Activated T-helper 17 cell treated with anti-CD3 and anti-CD28 coated beads, Interleukin-2, amount 50 U/mL, for 72 hours (primary cell): ENCODE measurements around the gene DNAJB2. TPM values are rescaled to one million over a fixed set of nuclear protein-coding genes. Genes with fewer than 3 reads are reported as not detected.
"Not testable (repeated sequence)": the region's sequence is repeated elsewhere in the genome, so short reads cannot be mapped to it uniquely, and the experiment has no call there.

Experiments used
- ATAC-seq: fragments of 150-1000 bp; cut with Tn5 transposase; replicated peaks from 2 replicates; pipeline ENCODE4 v1.10.0; 2021; ENCODE audit warnings: mild to moderate bottlenecking, moderate library complexity
- H3K27ac Mint-ChIP-seq: one replicate; pipeline ENCODE4 v1.8.0; 2022; ENCODE audit warnings: mixed read lengths
- H3K27me3 Mint-ChIP-seq: one replicate; pipeline ENCODE4 v1.8.0; 2022; ENCODE audit warnings: mixed read lengths
- H3K36me3 Mint-ChIP-seq: one replicate; pipeline ENCODE4 v1.8.0; 2022; ENCODE audit warnings: low read depth, mild to moderate bottlenecking, mixed read lengths
- H3K4me1 Mint-ChIP-seq: one replicate; pipeline ENCODE4 v1.8.0; 2022; ENCODE audit warnings: mixed read lengths
- H3K4me3 Mint-ChIP-seq: one replicate; pipeline ENCODE4 v1.8.0; 2022; ENCODE audit warnings: mild to moderate bottlenecking, mixed read lengths
- H3K9me3 Mint-ChIP-seq: one replicate; pipeline ENCODE4 v1.8.0; 2022; ENCODE audit warnings: mixed read lengths
- total RNA-seq, 2 donors: library from RNA; stranded (reverse); gene quantifications; one replicate each; pipeline ENCODE4 v1.2.3, GENCODE V29; 2022

The DNAJB2 gene
- total RNA-seq, 2 donors from 2014 or later: 55.7 to 153 TPM

- Mint-ChIP-seq H3K36me3 (no peaks in the 10 kb centered on the region), H3K9me3 (no peaks in the 10 kb centered on the region), H3K27ac (no peak overlapping the region), H3K4me3 (no peak overlapping the region), H3K27me3 (peaks cover 11% of the 10 kb centered on the region), H3K4me1 (no peaks in the 10 kb centered on the region)
- ATAC-seq: no peak
Measured at GRCh38 chr2:219296631-219297391, 17.6 kb downstream of the DNAJB2 start.

GRCh38 chr2:219297766-219298456 lies 18.7 kb downstream of the DNAJB2 start:
- H3K4me3 Mint-ChIP-seq: peak overlapping the region; percentile 86
- no peaks in the 10 kb centered on the region for H3K9me3 Mint-ChIP-seq
- no peaks in the 10 kb centered on the region for H3K4me1 Mint-ChIP-seq
- no peak for ATAC-seq
- peaks cover 14% of the 10 kb centered on the region for H3K27me3 Mint-ChIP-seq
- no peak overlapping the region for H3K27ac Mint-ChIP-seq
- no peaks in the 10 kb centered on the region for H3K36me3 Mint-ChIP-seq

GRCh38 chr2:219298759-219299371 lies 19.7 kb downstream of the DNAJB2 start:
- Mint-ChIP-seq H3K27me3 (peaks cover 21% of the 10 kb centered on the region), H3K36me3 (no peaks in the 10 kb centered on the region), H3K9me3 (no peaks in the 10 kb centered on the region), H3K4me1 (no peaks in the 10 kb centered on the region), H3K27ac (peak overlapping the region; percentile 90), H3K4me3 (peak overlapping the region; percentile 86)
- peak; percentile 74 for ATAC-seq

DNA sequence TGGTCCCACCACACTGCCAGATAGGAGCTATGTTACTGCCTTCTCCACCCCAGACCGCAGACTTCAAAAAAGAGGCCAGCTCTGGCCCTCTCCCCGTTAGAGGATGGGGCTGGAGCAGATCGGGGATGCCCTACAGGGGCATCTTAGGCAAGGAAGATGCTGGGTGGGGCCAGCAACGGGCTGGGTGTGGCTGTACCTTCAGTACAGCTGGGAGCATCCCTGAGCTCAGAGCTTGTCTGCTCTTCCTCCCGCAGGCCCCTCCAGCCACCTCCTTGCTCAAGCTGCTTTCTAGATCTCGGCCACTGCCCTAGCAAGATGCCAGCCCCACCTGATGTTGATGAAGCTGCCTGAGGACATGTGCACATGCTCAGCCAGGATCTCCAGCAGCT lies 20.2 kb downstream of the DNAJB2 start:
- Mint-ChIP-seq H3K27ac (peak overlapping the region; percentile 90), H3K4me3 (peak overlapping the region; percentile 86), H3K27me3 (peaks cover 21% of the 10 kb centered on the region), H3K36me3 (no peaks in the 10 kb centered on the region), H3K4me1 (no peaks in the 10 kb centered on the region), H3K9me3 (no peaks in the 10 kb centered on the region)
- no peak for ATAC-seq

DNA sequence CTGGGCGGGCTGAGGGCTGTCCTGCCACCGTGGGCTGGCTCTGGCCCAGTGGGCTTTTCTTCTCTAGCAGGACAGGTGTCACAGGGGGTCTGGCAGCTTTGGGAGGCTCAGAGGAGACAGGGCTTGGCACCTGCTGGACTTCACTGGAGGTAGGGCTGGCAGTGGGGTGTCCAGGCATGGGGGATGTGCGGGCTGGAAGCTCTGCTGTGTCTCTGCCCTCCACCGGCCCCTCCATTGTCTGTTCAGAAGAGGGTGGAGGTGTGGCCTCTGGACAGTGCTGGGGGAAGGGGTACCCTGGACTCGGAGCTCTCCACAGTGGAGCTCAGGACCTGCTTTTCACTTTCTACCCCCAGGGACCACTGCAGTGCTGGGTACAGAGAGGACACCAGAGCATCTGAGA lies 20.9 kb downstream of the DNAJB2 start:
- Mint-ChIP-seq H3K27me3 (peaks cover 28% of the 10 kb centered on the region), H3K4me3 (peak overlapping the region; percentile 86), H3K4me1 (no peaks in the 10 kb centered on the region), H3K9me3 (no peaks in the 10 kb centered on the region), H3K27ac (no peak overlapping the region), H3K36me3 (no peaks in the 10 kb centered on the region)
- ATAC-seq: no peak

GRCh38 chr2:219302412-219302968 lies 23.3 kb downstream of the DNAJB2 start:
- Mint-ChIP-seq H3K27me3 (peaks cover 40% of the 10 kb centered on the region), H3K9me3 (no peaks in the 10 kb centered on the region)
- no peak for ATAC-seq

GRCh38 chr2:219304223-219304622 lies 25.1 kb downstream of the DNAJB2 start:
- peaks cover 45% of the 10 kb centered on the region for H3K27me3 Mint-ChIP-seq
- H3K4me1 Mint-ChIP-seq: no peaks in the 10 kb centered on the region
- no peak for ATAC-seq
- no peaks in the 10 kb centered on the region for H3K9me3 Mint-ChIP-seq
- no peak overlapping the region for H3K27ac Mint-ChIP-seq
- H3K4me3 Mint-ChIP-seq: no peak overlapping the region
- no peaks in the 10 kb centered on the region for H3K36me3 Mint-ChIP-seq

More at GRCh38 chr2:219302412-219302968, 23.3 kb downstream of the DNAJB2 start:
- Mint-ChIP-seq H3K4me3 (no peak overlapping the region), H3K4me1 (no peaks in the 10 kb centered on the region), H3K27ac (no peak overlapping the region), H3K36me3 (no peaks in the 10 kb centered on the region)

GRCh38 chr2:219306047-219306446 lies 26.9 kb downstream of the DNAJB2 start:
- no peaks in the 10 kb centered on the region for H3K9me3 Mint-ChIP-seq

DNA sequence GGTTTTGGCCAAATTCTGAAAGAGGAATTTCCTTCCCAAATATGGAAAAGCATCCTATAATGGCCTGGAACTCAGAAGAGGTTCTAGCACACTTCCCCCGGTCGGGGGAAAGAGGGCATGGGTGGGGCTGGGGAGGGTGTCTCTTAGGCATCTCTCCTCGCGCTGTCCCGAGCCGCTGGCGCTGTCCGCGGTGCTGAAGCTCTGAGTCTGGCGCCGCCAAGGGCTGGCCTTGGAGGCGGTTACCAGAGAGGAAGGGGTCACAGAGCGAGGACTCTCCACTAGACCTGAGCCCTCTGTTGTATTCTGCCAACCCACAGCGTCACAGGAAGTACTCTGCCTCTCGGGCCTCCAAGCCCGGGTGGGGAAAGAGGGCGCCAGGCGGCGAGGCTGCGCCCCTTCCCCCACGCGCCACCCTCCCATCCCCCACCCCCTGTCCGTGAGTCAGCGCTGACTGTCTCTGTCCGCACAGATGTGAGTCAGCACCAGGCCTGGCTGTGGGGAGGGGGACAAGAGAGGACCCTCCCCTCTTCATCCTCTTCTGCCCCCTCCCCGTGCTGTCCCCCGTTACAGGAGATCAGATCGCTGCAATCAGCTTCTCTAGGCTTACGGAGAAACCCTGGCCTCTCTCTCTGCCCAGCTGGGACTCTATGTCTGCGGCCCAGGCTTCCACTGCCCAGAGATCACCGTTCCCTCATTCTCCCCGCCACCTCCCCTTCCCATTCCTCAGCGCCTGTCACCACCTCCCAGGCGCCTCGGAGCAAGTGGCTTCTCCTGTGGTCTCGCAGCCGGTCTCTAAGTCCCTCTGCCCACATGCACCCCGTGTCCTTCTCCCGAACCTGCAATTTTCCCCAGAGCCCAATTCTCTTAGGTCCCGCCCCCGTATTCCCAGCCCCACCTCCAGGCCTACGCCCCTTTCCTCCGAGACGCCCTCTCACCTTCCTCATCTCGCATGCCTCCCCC lies 29.3 kb downstream of the DNAJB2 start:
- H3K27me3 Mint-ChIP-seq: peaks cover 46% of the 10 kb centered on the region
- peak; percentile 85 for ATAC-seq
- no peaks in the 10 kb centered on the region for H3K36me3 Mint-ChIP-seq
- no peaks in the 10 kb centered on the region for H3K4me1 Mint-ChIP-seq
- no peak overlapping the region for H3K4me3 Mint-ChIP-seq
- H3K9me3 Mint-ChIP-seq: no peaks in the 10 kb centered on the region
- H3K27ac Mint-ChIP-seq: no peak overlapping the region

More at GRCh38 chr2:219306047-219306446, 26.9 kb downstream of the DNAJB2 start:
- Mint-ChIP-seq H3K27ac (no peak overlapping the region), H3K36me3 (no peaks in the 10 kb centered on the region), H3K4me3 (no peak overlapping the region), H3K27me3 (peaks cover 54% of the 10 kb centered on the region), H3K4me1 (no peaks in the 10 kb centered on the region)
- ATAC-seq: no peak

DNA sequence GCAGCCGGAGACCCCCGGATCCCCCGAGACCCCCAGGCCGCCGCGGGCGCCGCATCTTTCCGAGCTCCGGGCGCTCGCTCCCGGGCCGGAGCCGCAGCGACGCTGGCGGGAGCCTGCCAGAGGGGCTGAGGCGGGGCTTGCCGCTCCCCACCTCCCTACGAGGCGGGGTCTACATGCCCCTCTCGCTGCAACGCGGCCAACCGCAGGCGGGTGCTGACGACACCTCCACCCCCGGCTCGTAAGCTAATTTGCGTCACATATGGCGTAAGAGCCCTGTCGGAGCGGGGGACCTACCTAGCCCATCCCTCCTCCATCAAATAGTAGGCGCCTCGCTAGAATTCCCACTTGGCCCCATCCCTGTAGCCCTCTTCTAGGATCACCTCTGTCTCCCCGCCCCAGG lies 30.1 kb downstream of the DNAJB2 start, which contains the start of gene PTPRN:
PTPRN (minus strand) TSS at position 124 of the 400 bp plus-strand sequence; CDS start at position 55, 69 bp downstream.
- Mint-ChIP-seq H3K4me1 (no peaks in the 10 kb centered on the region), H3K27ac (no peak within 1 kb of the TSS), H3K27me3 (peaks cover 47% of the 10 kb centered on the region), H3K9me3 (no peaks in the 10 kb centered on the region), H3K36me3 (no peaks in the 10 kb centered on the region), H3K4me3 (no peak within 1 kb of the TSS)
- ATAC-seq: no peak

- not testable (repeated sequence) for H3K27ac Mint-ChIP-seq, ATAC-seq, H3K4me1 Mint-ChIP-seq, H3K36me3 Mint-ChIP-seq, H3K9me3 Mint-ChIP-seq, H3K4me3 Mint-ChIP-seq
- peaks cover 30% of the 10 kb centered on the region for H3K27me3 Mint-ChIP-seq
Measured at GRCh38 chr2:219312683-219313263, 33.6 kb downstream of the DNAJB2 start.

- Mint-ChIP-seq H3K27ac (no peak overlapping the region), H3K4me1 (no peaks in the 10 kb centered on the region), H3K9me3 (no peaks in the 10 kb centered on the region), H3K27me3 (peaks cover 19% of the 10 kb centered on the region), H3K36me3 (no peaks in the 10 kb centered on the region), H3K4me3 (no peak overlapping the region)
- ATAC-seq: no peak
Measured at GRCh38 chr2:219314804-219315468, 35.8 kb downstream of the DNAJB2 start.

GRCh38 chr2:219323434-219323833 lies 44.3 kb downstream of the DNAJB2 start:
- Mint-ChIP-seq H3K27me3 (peaks cover 22% of the 10 kb centered on the region), H3K4me1 (no peaks in the 10 kb centered on the region), H3K27ac (no peak overlapping the region), H3K4me3 (no peak overlapping the region), H3K9me3 (no peaks in the 10 kb centered on the region), H3K36me3 (no peaks in the 10 kb centered on the region)
- ATAC-seq: no peak
